ENCODE results near the gene TOP3A. TPM values are rescaled to one million over a fixed set of nuclear protein-coding genes. Genes with fewer than 3 reads are reported as not detected.

The TOP3A gene
- total RNA-seq, 1 experiment from 2014 or later: 73.7 TPM

GRCh38 chr17:18225121-18225641, 89.6 kb downstream of the TOP3A start, which contains the start of gene LLGL1:
TSS of gene LLGL1 (plus strand) at chr17:18225635. CDS start at chr17:18225683, 48 bp downstream.
- H3K27ac Mint-ChIP-seq (ENCODE audit: unreplicated experiment): peak within 1 kb of the TSS; percentile 93
- ChIA-PET POLR2A (no interaction called here), CTCF (no interaction called here)
- peaks cover 21% of the 10 kb centered on the region for H3K4me1 Mint-ChIP-seq (ENCODE audit: low read depth, unreplicated experiment)
- H3K9me3 Mint-ChIP-seq (ENCODE audit: unreplicated experiment): no peaks in the 10 kb centered on the region
- H3K4me3 Mint-ChIP-seq (ENCODE audit: unreplicated experiment): peak within 1 kb of the TSS; percentile 99
- no peaks in the 10 kb centered on the region for H3K36me3 ChIP-seq (ENCODE audit: control insufficient read depth, insufficient read depth, low read length)
- intact Hi-C loops (cut with micrococcal nuclease; ENCODE audit: unreplicated experiment): loop anchor here (2.0 kb wide), 1 partner anchor 42 kb away; the partner anchor contains the start of gene ALKBH5
- H3K27me3 ChIP-seq (replicated peaks; ENCODE audit: control insufficient read depth, insufficient read depth, low read length): no peaks in the 10 kb centered on the region
- H3K4me1 ChIP-seq: peaks cover 21% of the 10 kb centered on the region
- no TSS peak for BruUV-seq (replicated peaks)
- DNase-seq: peak; percentile 96 to 99
- H3K9me3 ChIP-seq: no peaks in the 10 kb centered on the region
- H3K4me3 ChIP-seq (ENCODE audit: low read depth, low read length): peak within 1 kb of the TSS; percentile 87
- no peaks in the 10 kb centered on the region for H3K27me3 Mint-ChIP-seq (ENCODE audit: insufficient read depth, unreplicated experiment)
- no peak for TF ChIP-seq CTCF (IDR thresholded peaks at IDR 0.05; ENCODE audit: insufficient read depth in 1 of 2, low read depth in 1 of 2, low read length in 1 of 2, severe bottlenecking in 1 of 2, unreplicated experiment in 1 of 2)
- peaks cover 6% of the 10 kb centered on the region for H3K36me3 Mint-ChIP-seq (ENCODE audit: insufficient read depth, unreplicated experiment)

GRCh38 chr17:18224387-18225120, 90.2 kb downstream of the TOP3A start:
- no peak for TF ChIP-seq CTCF (IDR thresholded peaks at IDR 0.05; ENCODE audit: insufficient read depth in 1 of 2, low read depth in 1 of 2, low read length in 1 of 2, severe bottlenecking in 1 of 2, unreplicated experiment in 1 of 2)
- H3K27me3 Mint-ChIP-seq (ENCODE audit: insufficient read depth, unreplicated experiment): no peaks in the 10 kb centered on the region
- Histone ChIP-seq H3K4me1 (peaks cover 21% of the 10 kb centered on the region), H3K36me3 (ENCODE audit: control insufficient read depth, insufficient read depth, low read length) (no peaks in the 10 kb centered on the region), H3K27me3 (replicated peaks; ENCODE audit: control insufficient read depth, insufficient read depth, low read length) (no peaks in the 10 kb centered on the region), H3K9me3 (no peaks in the 10 kb centered on the region), H3K4me3 (ENCODE audit: low read depth, low read length) (peak overlapping the region; percentile 32)
- intact Hi-C loops (cut with micrococcal nuclease; ENCODE audit: unreplicated experiment): loop anchor here (2.0 kb wide), 1 partner anchor 42 kb away; the partner anchor contains the start of gene ALKBH5
- no peak for DNase-seq
- CTCF ChIA-PET: no interaction called here
- peaks cover 6% of the 10 kb centered on the region for H3K36me3 Mint-ChIP-seq (ENCODE audit: insufficient read depth, unreplicated experiment)
- H3K4me3 Mint-ChIP-seq (ENCODE audit: unreplicated experiment): peak overlapping the region; percentile 99
- peaks cover 21% of the 10 kb centered on the region for H3K4me1 Mint-ChIP-seq (ENCODE audit: low read depth, unreplicated experiment)
- no peaks in the 10 kb centered on the region for H3K9me3 Mint-ChIP-seq (ENCODE audit: unreplicated experiment)
- POLR2A ChIA-PET: interaction anchor here (0.6 kb wide), 2 partner anchors 47 to 140 kb away, joined by 3 to 4 read pairs; no protein-coding TSS in a partner anchor
- peak overlapping the region; percentile 80 for H3K27ac Mint-ChIP-seq (ENCODE audit: unreplicated experiment)
- no TSS peak for BruUV-seq (replicated peaks)

GRCh38 chr17:18224053-18224386, 90.8 kb downstream of the TOP3A start:
- intact Hi-C loops (cut with micrococcal nuclease; ENCODE audit: unreplicated experiment): loop anchor here (2.0 kb wide), 1 partner anchor 41 kb away; the partner anchor contains the start of gene ALKBH5
- POLR2A ChIA-PET: interaction anchor here (0.6 kb wide), 2 partner anchors 46 to 140 kb away, joined by 3 to 4 read pairs; no protein-coding TSS in a partner anchor
- CTCF ChIA-PET: no interaction called here
- peaks cover 21% of the 10 kb centered on the region for H3K4me1 Mint-ChIP-seq (ENCODE audit: low read depth, unreplicated experiment)
- no peak for DNase-seq
- no peaks in the 10 kb centered on the region for H3K9me3 ChIP-seq
- no peak overlapping the region for H3K4me3 Mint-ChIP-seq (ENCODE audit: unreplicated experiment)
- no peaks in the 10 kb centered on the region for H3K27me3 ChIP-seq (replicated peaks; ENCODE audit: control insufficient read depth, insufficient read depth, low read length)
- H3K36me3 ChIP-seq (ENCODE audit: control insufficient read depth, insufficient read depth, low read length): no peaks in the 10 kb centered on the region
- H3K4me1 ChIP-seq: peaks cover 21% of the 10 kb centered on the region
- TF ChIP-seq CTCF (IDR thresholded peaks at IDR 0.05; ENCODE audit: insufficient read depth in 1 of 2, low read depth in 1 of 2, low read length in 1 of 2, severe bottlenecking in 1 of 2, unreplicated experiment in 1 of 2): no peak
- H3K36me3 Mint-ChIP-seq (ENCODE audit: insufficient read depth, unreplicated experiment): peaks cover 6% of the 10 kb centered on the region
- H3K4me3 ChIP-seq (ENCODE audit: low read depth, low read length): no peak overlapping the region
- no peaks in the 10 kb centered on the region for H3K27me3 Mint-ChIP-seq (ENCODE audit: insufficient read depth, unreplicated experiment)
- H3K9me3 Mint-ChIP-seq (ENCODE audit: unreplicated experiment): no peaks in the 10 kb centered on the region
- no peak overlapping the region for H3K27ac Mint-ChIP-seq (ENCODE audit: unreplicated experiment)
- no TSS peak for BruUV-seq (replicated peaks)

Small RNA genes lying within 50 kb of the gene (microRNA-seq; reads per million reads assigned to microRNA genes)
- not detected for gene MIR6778

Other genes starting within 250 kb of the TOP3A start
- gene DRG2, start 227.0 kb downstream of the TOP3A start, total RNA-seq (2022): 47.9 and 54.8 TPM in 2 replicates
- gene MYO15A, start 206.2 kb downstream of the TOP3A start, total RNA-seq (2022): 0.21 TPM in 1 of 2 replicates, not detected in the other
- gene ALKBH5, start 131.2 kb downstream of the TOP3A start, total RNA-seq (2022): 99.0 and 101 TPM in 2 replicates
- gene LLGL1, start 89.4 kb downstream of the TOP3A start, total RNA-seq (2022): 39.5 and 41.3 TPM in 2 replicates
- gene FLII, start 56.3 kb downstream of the TOP3A start, total RNA-seq (2022): 343 and 392 TPM in 2 replicates
- 22.3 and 22.8 TPM in 2 replicates for gene MIEF2, start 54.3 kb downstream of the TOP3A start, total RNA-seq (2022)
- gene SMCR8, start 299 bp upstream of the TOP3A start, total RNA-seq (2022): 28.4 TPM in 2 replicates
- 69.4 and 72.4 TPM in 2 replicates for gene SHMT1, start 48.6 kb upstream of the TOP3A start, total RNA-seq (2022)
- gene EVPLL, start 62.8 kb upstream of the TOP3A start, total RNA-seq (2022): not detected in 2 replicates
- not detected in 2 replicates for gene LGALS9C, start 161.8 kb upstream of the TOP3A start, total RNA-seq (2022)

All from Caco-2 (cell line).